Effector memory CD8-positive, alpha-beta T cell (primary cell): ENCODE measurements around the gene HIVEP3.

Experiments
- ATAC-seq: fragments of 150-1000 bp; cut with Tn5 transposase; replicated peaks from 2 replicates; pipeline ENCODE4 v1.10.0; 2021; ENCODE audit warnings: mild to moderate bottlenecking, moderate library complexity
- DNase-seq, 3 experiments: peaks; one replicate each; pipeline ENCODE4 v3.0.0; 2021
- H3K27ac Mint-ChIP-seq, 2 donors: one replicate each; pipeline ENCODE4 v1.8.0; 2022; ENCODE audit warnings: mild to moderate bottlenecking in 2 of 2, mixed read lengths in 2 of 2, moderate library complexity in 2 of 2
- H3K27me3 Mint-ChIP-seq, 2 donors: one replicate each; pipeline ENCODE4 v1.8.0; 2022; ENCODE audit warnings: mixed read lengths in 2 of 2
- H3K36me3 Mint-ChIP-seq: one replicate; pipeline ENCODE4 v1.8.0; 2022; ENCODE audit warnings: mild to moderate bottlenecking, moderate library complexity, mixed read lengths; ENCODE audit not compliant: insufficient read depth
- H3K4me1 Mint-ChIP-seq, 2 donors: one replicate each; pipeline ENCODE4 v1.8.0; 2022; ENCODE audit warnings: low read depth in 2 of 2, mixed read lengths in 2 of 2
- H3K4me3 Mint-ChIP-seq, 2 donors: one replicate each; pipeline ENCODE4 v1.8.0; 2022; ENCODE audit warnings: mild to moderate bottlenecking in 2 of 2, mixed read lengths in 2 of 2, moderate library complexity in 2 of 2
- H3K9me3 Mint-ChIP-seq, 2 donors: one replicate each; pipeline ENCODE4 v1.8.0; 2022; ENCODE audit warnings: mixed read lengths in 2 of 2

Gene HIVEP3

GRCh38 chr1:41513383-41513735, 405.4 kb downstream of the HIVEP3 start:
- no peak for ATAC-seq
- no peak for DNase-seq
- Mint-ChIP-seq H3K36me3 (peaks cover 17% of the 10 kb centered on the region), H3K27ac (no peak overlapping the region), H3K4me3 (no peak overlapping the region), H3K9me3 (no peaks in the 10 kb centered on the region), H3K4me1 (peaks cover 3 to 5% of the 10 kb centered on the region in 2 donors), H3K27me3 (no peaks in the 10 kb centered on the region)

GRCh38 chr1:41512701-41513382, 405.9 kb downstream of the HIVEP3 start:
- H3K4me1 Mint-ChIP-seq = peaks cover 3 to 5% of the 10 kb centered on the region in 2 donors
- no peak overlapping the region for H3K27ac Mint-ChIP-seq
- no peak for ATAC-seq
- H3K9me3 Mint-ChIP-seq = no peaks in the 10 kb centered on the region
- H3K27me3 Mint-ChIP-seq = no peaks in the 10 kb centered on the region
- H3K36me3 Mint-ChIP-seq = peaks cover 17% of the 10 kb centered on the region
- DNase-seq = no peak
- no peak overlapping the region for H3K4me3 Mint-ChIP-seq

- Mint-ChIP-seq H3K27me3 (no peaks in the 10 kb centered on the region), H3K4me3 (no peak overlapping the region), H3K27ac (no peak overlapping the region)
Observed at GRCh38 chr1:41511239-41511540, 407.5 kb downstream of the HIVEP3 start.

GRCh38 chr1:41510531-41511238, 408.0 kb downstream of the HIVEP3 start:
- ATAC-seq (no peak), DNase-seq (no peak)
- Mint-ChIP-seq H3K4me3 (no peak overlapping the region), H3K9me3 (no peaks in the 10 kb centered on the region), H3K4me1 (no peaks in the 10 kb centered on the region), H3K27me3 (no peaks in the 10 kb centered on the region), H3K36me3 (peaks cover 17% of the 10 kb centered on the region), H3K27ac (no peak overlapping the region)

More at GRCh38 chr1:41511239-41511540, 407.5 kb downstream of the HIVEP3 start:
- ATAC-seq (no peak), DNase-seq (no peak)
- Mint-ChIP-seq H3K4me1 (no peaks in the 10 kb centered on the region), H3K36me3 (peaks cover 17% of the 10 kb centered on the region), H3K9me3 (no peaks in the 10 kb centered on the region)

GRCh38 chr1:41509270-41509671, 409.5 kb downstream of the HIVEP3 start:
- ATAC-seq (no peak), DNase-seq (no peak)
- Mint-ChIP-seq H3K4me1 (no peaks in the 10 kb centered on the region), H3K9me3 (no peaks in the 10 kb centered on the region), H3K36me3 (peaks cover 14% of the 10 kb centered on the region), H3K27me3 (no peaks in the 10 kb centered on the region), H3K27ac (no peak overlapping the region), H3K4me3 (no peak overlapping the region)

GRCh38 chr1:41508290-41508689, 410.4 kb downstream of the HIVEP3 start:
- no peaks in the 10 kb centered on the region for H3K9me3 Mint-ChIP-seq
- peaks cover 14% of the 10 kb centered on the region for H3K36me3 Mint-ChIP-seq
- ATAC-seq (no peak), DNase-seq (no peak)
- no peak overlapping the region for H3K4me3 Mint-ChIP-seq
- peak overlapping the region in 1 of 2 donors; percentile 28 for H3K27ac Mint-ChIP-seq
- H3K4me1 Mint-ChIP-seq = no peaks in the 10 kb centered on the region
- H3K27me3 Mint-ChIP-seq = no peaks in the 10 kb centered on the region

- Mint-ChIP-seq H3K4me1 (no peaks in the 10 kb centered on the region), H3K27ac (peak overlapping the region in 1 of 2 donors; percentile 28), H3K4me3 (no peak overlapping the region), H3K27me3 (no peaks in the 10 kb centered on the region), H3K36me3 (peaks cover 14% of the 10 kb centered on the region), H3K9me3 (no peaks in the 10 kb centered on the region)
- DNase-seq = no peak
- no peak for ATAC-seq
Observed at GRCh38 chr1:41507836-41508235, 410.9 kb downstream of the HIVEP3 start.

- ATAC-seq (no peak), DNase-seq (no peak)
- Mint-ChIP-seq H3K4me3 (no peak overlapping the region), H3K36me3 (peaks cover 14% of the 10 kb centered on the region), H3K27ac (peak overlapping the region in 1 of 2 donors; percentile 28), H3K9me3 (no peaks in the 10 kb centered on the region), H3K4me1 (no peaks in the 10 kb centered on the region), H3K27me3 (no peaks in the 10 kb centered on the region)
Observed at GRCh38 chr1:41507110-41507720, 411.5 kb downstream of the HIVEP3 start.

- no peaks in the 10 kb centered on the region for H3K27me3 Mint-ChIP-seq
- H3K9me3 Mint-ChIP-seq = no peaks in the 10 kb centered on the region
- DNase-seq = no peak
- H3K4me3 Mint-ChIP-seq = no peak overlapping the region
- H3K4me1 Mint-ChIP-seq = no peaks in the 10 kb centered on the region
- peaks cover 5% of the 10 kb centered on the region for H3K36me3 Mint-ChIP-seq
- no peak for ATAC-seq
- H3K27ac Mint-ChIP-seq = peak overlapping the region; percentile 4 to 5
Observed at GRCh38 chr1:41504114-41505035, 414.3 kb downstream of the HIVEP3 start.

GRCh38 chr1:41503538-41504113, 415.1 kb downstream of the HIVEP3 start:
- H3K9me3 Mint-ChIP-seq = no peaks in the 10 kb centered on the region
- DNase-seq (no peak), ATAC-seq (no peak)
- no peaks in the 10 kb centered on the region for H3K36me3 Mint-ChIP-seq
- no peak overlapping the region for H3K27ac Mint-ChIP-seq
- no peak overlapping the region for H3K4me3 Mint-ChIP-seq
- no peaks in the 10 kb centered on the region for H3K4me1 Mint-ChIP-seq
- H3K27me3 Mint-ChIP-seq = no peaks in the 10 kb centered on the region

GRCh38 chr1:41502912-41503311, 415.8 kb downstream of the HIVEP3 start:
- ATAC-seq (no peak), DNase-seq (no peak)
- Mint-ChIP-seq H3K27me3 (no peaks in the 10 kb centered on the region), H3K36me3 (no peaks in the 10 kb centered on the region), H3K4me3 (no peak overlapping the region), H3K27ac (peak overlapping the region in 1 of 2 donors; percentile 11), H3K9me3 (no peaks in the 10 kb centered on the region), H3K4me1 (no peaks in the 10 kb centered on the region)

GRCh38 chr1:41501581-41501980, 417.1 kb downstream of the HIVEP3 start:
- H3K4me3 Mint-ChIP-seq = no peak overlapping the region
- H3K27ac Mint-ChIP-seq = no peak overlapping the region
- DNase-seq = no peak
- no peak for ATAC-seq
- H3K4me1 Mint-ChIP-seq = no peaks in the 10 kb centered on the region
- no peaks in the 10 kb centered on the region for H3K9me3 Mint-ChIP-seq
- H3K27me3 Mint-ChIP-seq = peaks cover 6 to 10% of the 10 kb centered on the region in 2 donors
- H3K36me3 Mint-ChIP-seq = no peaks in the 10 kb centered on the region
